ENCODE measurements around the gene HYDIN. TPM values are rescaled to one million over a fixed set of nuclear protein-coding genes. Genes with fewer than 3 reads are reported as not detected.

The HYDIN gene
- 0.11 and 0.34 TPM in 2 replicates for total RNA-seq (2014; rRNA removed; shearing (Covaris generic))

GRCh38 chr16:71230122-71230845 lies at the start of gene HYDIN:
Gene HYDIN (minus strand): TSS chr16:71230722. CDS start chr16:71186895, 43,827 bp downstream.

DNA sequence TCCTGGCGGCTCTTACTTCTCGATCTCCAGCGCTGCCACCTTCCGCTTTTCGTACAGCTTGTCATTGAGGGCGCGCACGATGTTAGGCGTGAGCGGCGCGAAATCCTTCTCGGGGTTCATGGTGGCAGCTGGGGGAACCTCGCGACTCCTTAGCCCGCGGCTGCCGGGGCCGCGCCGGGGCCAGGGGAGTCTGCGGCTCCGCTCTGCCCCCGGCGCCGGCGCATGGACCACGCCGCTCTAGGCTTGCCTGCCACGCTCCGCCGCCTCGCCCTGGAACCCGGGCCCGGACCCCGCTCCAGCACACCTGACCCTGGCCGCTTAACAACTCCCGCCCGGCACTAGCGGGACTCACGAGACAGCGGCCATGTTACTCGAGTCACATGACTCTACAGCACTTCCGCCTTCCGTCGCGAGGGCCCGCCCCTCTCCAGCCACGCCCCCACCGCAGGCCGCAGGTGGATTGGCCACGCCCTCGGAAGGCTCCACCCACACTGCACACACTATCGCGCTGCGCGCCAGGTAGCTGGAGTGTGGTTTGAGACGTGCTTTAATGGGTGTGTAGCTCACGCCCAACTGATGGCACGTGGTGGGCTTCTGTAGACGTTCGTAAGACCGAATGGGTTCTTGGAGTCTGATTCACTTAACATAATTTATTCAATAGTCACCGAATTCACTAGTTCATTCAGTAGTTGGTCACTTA lies 429.6 kb downstream of the HYDIN start, which contains the start of gene VAC14:
VAC14 (minus strand) TSS at position 378 of the 700 bp plus-strand sequence; CDS start at position 120, 258 bp downstream.

Small RNAs within 50 kb of the gene (small RNA-seq; reads per million reads assigned to genes)
- not detected for gene RNU6ATAC25P

Other genes with a start within 250 kb of the HYDIN start
- 14.9 and 15.2 TPM in 2 replicates for gene CMTR2, start 58.7 kb upstream of the HYDIN start, total RNA-seq (2014; rRNA removed; shearing (Covaris generic))
- gene CALB2, start 128.0 kb upstream of the HYDIN start, total RNA-seq (2014; rRNA removed; shearing (Covaris generic)): 27.5 and 37.9 TPM in 2 replicates
- not detected in 2 replicates for gene TLE7, start 211.3 kb upstream of the HYDIN start, total RNA-seq (2014; rRNA removed; shearing (Covaris generic))
- gene ZNF23, start 231.5 kb upstream of the HYDIN start, total RNA-seq (2014; rRNA removed; shearing (Covaris generic)): 9.1 and 9.2 TPM in 2 replicates